Embryonic facial prominence (tissue), 1 donor: Measurements from ENCODE around the gene VPS8.

Experiments used
- DNase-seq: peaks from one replicate; pipeline ENCODE4 v3.0.0-alpha.2; 2016; ENCODE audit errors: extremely low spot score

Gene VPS8, protein sequence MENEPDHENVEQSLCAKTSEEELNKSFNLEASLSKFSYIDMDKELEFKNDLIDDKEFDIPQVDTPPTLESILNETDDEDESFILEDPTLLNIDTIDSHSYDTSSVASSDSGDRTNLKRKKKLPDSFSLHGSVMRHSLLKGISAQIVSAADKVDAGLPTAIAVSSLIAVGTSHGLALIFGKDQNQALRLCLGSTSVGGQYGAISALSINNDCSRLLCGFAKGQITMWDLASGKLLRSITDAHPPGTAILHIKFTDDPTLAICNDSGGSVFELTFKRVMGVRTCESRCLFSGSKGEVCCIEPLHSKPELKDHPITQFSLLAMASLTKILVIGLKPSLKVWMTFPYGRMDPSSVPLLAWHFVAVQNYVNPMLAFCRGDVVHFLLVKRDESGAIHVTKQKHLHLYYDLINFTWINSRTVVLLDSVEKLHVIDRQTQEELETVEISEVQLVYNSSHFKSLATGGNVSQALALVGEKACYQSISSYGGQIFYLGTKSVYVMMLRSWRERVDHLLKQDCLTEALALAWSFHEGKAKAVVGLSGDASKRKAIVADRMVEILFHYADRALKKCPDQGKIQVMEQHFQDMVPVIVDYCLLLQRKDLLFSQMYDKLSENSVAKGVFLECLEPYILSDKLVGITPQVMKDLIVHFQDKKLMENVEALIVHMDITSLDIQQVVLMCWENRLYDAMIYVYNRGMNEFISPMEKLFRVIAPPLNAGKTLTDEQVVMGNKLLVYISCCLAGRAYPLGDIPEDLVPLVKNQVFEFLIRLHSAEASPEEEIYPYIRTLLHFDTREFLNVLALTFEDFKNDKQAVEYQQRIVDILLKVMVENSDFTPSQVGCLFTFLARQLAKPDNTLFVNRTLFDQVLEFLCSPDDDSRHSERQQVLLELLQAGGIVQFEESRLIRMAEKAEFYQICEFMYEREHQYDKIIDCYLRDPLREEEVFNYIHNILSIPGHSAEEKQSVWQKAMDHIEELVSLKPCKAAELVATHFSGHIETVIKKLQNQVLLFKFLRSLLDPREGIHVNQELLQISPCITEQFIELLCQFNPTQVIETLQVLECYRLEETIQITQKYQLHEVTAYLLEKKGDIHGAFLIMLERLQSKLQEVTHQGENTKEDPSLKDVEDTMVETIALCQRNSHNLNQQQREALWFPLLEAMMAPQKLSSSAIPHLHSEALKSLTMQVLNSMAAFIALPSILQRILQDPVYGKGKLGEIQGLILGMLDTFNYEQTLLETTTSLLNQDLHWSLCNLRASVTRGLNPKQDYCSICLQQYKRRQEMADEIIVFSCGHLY (N-terminal part only)

GRCh38 chr3:184811999-184812661 is at the start of gene VPS8:
VPS8 (plus strand) TSS chr3:184812166; CDS start chr3:184824633, 12,467 bp downstream.
- DNase-seq, result peak; percentile 92

- DNase-seq, result no peak
These were observed 47.8 kb upstream of the VPS8 start for GRCh38 chr3:184764191-184764590.

DNA sequence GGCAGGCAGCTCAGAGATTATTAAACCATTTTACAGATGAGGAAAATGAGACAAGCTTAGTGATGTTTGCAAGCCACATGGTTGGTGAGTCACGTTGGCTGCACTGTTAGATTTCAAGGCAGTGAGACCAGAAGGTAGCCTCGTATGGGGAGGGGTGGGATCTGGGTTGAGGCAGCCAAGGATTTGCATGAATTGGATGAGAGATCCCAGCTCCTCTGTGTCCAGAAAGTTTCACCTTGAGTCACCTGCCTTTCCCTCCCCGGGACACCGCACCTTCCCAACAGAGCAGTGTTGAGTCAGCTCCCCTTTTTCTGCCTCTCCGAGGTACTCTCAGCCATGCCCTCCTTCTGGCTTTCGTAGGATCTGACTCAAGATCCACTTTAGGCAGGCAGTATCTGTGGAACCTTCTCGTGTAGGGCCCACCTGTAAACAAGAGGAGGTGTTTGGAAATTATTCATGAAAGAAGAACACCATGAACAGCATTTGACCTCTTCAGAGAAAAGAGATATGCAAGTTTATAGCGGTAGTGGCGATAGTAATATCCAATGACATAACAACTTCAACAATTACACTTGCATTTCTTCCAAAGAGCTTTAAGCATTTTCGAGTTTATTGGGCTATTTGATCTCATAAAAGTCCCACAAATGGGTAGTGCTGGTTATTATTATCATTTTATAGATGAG is 46.8 kb upstream of the VPS8 start:
- no peak for DNase-seq

- DNase-seq, result no peak
These were observed 46.3 kb upstream of the VPS8 start for GRCh38 chr3:184765730-184766074.

GRCh38 chr3:184766555-184767261 is 45.3 kb upstream of the VPS8 start:
- DNase-seq, result no peak

DNA sequence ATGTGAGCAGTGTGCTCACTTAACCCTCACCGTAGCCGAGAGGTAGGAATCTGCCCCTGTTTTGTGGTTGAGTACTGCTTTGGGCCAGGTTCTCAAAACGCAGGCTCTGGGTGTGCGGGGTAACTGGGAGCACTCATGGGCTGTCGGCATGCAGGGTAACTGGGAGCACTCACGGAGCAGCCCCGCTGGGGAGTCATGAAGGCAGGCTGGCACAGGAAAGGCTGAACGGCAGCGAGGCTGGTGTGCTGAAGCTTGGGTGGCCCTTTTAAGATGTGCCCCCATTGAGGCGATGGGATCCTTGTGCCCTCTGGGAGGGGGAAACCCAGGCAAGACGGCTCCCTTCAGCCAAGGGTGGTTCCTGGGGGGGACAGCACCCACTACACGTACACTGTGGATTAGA is 44.6 kb upstream of the VPS8 start:
- DNase-seq, result no peak

DNA sequence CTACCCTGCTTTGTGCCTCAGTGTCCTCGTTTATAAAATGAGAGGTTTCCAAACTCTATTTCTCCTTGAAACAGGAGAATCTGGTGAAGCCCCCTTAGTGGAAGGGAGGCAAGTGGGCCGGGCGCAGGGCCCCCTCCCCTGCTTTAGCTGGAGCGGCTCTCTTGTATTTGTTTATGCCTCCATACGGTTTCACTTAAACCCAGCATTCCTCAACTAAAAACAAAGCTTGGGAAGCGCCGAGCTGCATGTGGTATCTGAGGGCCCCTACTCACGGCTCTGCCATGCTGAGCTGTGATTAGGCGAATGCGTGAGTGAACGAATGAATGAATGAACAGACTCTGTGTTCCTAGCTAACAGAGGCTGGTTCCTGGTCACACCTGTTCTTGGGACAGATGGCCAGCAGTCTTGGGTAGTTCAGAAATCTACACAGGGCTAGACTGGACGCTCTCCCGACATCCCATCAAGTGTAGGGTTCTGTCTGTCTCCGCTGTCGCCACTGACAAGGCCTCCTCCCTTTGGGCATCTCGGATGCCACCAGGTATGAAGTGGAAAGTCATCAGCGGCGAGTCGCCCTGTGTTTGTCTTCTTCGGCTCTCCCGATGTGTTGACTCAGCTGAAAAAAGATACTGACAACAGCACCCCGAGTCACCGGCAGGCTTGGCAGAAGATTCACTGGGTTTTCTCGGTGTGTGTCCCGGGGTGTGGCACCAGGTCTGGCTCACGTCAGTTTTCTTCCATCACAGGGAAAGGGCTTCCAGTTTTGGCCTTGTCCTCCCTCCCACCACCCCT is 42.4 kb upstream of the VPS8 start:
- DNase-seq, result peak; percentile 71

GRCh38 chr3:184770541-184770940 is 41.4 kb upstream of the VPS8 start:
- no peak for DNase-seq

- no peak for DNase-seq
These were observed 40.5 kb upstream of the VPS8 start for GRCh38 chr3:184771301-184772127.

GRCh38 chr3:184772667-184773272 is 39.2 kb upstream of the VPS8 start:
- DNase-seq, result no peak

DNA sequence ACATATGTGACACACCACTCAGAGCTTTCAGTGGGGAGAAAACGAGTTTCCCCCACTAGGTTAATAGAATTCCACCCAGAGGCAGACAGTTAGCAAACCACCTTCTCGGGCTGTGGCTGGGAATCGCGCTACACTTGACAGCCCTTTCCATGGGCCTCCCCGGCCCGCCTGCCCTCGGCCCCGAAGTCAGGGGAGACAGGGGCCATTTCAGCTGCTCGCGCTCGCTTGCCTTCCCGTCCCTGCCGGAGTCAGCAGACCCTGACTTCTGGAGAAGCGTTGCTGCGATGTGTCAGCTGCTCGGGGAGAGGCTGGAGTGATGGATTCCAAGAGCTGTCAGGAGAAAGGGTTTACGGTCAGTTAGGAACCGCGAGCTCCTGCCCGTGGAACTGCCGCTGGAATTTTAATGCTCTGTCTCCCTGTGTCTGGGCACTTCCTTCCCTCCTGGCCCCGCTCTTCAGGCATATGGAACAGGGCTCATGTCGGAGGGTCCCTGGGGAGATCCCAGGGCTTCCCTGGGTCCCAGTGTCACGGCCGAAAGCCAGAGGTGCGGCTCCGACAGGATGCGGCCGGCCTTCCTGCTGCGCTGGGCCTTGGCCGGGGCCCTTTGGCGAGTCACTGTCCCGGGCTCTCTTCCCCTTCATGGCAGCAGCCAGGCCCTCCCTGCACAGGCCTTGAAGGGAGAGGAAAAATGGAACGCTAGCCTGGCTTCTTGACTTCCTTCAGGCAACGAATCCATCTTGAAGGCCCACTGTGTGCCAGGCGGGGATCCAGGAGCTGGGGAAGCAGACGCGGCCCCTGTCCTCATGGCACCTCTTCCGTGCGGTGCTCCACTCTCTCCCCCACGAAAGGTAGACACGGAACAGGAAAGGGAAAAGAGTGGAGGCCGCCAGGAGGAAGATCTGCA is 38.4 kb upstream of the VPS8 start:
- DNase-seq, result no peak

GRCh38 chr3:184776916-184777315 is 35.0 kb upstream of the VPS8 start:
- no peak for DNase-seq

GRCh38 chr3:184777566-184778356 is 34.2 kb upstream of the VPS8 start:
- DNase-seq, result peak; percentile 75

DNA sequence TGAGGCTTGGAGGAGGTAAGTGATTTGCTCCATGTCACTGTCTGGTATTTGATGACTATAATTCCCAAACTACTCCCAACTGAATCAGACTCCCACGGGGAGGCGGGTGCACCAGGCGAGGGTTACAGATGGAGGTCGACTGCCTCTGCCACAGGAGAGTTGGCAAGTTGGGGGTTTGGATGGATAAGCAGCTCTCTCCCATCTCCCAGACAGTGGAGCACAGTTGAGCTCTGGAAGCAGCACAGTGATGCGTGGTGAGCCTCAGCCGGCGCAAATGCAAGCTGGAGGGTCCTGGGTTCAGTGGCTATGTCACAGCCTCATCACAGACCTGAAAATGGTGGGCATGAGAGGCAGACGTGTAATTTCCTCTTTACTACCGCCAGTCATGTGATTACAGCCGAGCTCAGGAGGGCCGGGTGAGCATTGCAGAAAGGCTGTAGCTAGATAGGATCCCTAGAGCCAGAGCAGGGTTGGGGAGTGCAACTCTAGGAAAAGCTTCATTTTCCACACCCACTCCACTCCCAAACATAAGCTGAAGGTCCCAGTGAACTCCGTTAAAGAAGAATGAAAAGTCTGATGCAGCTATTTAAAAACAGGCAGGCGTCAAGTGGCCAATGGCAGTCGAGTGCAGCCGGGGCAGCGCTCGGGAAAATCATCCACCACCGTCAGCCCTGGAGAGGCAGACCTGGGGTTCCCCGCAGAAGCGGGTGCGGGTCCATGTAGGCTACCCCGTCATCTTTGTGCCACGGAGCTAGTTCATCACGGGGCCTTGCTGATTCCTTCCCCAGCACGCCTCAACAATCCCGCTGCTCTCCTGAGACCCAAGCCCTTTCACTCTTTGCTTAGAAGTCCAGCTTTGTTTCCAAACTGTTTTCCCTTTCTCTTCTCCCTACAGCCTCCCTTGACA is 33.3 kb upstream of the VPS8 start:
- DNase-seq, result no peak

GRCh38 chr3:184780981-184781515 is 30.9 kb upstream of the VPS8 start:
- DNase-seq, result no peak
